ENCODE measurements around the gene RXRA.

Gene RXRA

GRCh38 chr9:134483361-134484184 lies 157.3 kb downstream of the RXRA start:
- no peaks in the 10 kb centered on the region for H3K9me3 ChIP-seq (replicated peaks in 1 of 2; ENCODE audit: control insufficient read depth in 2 of 2, insufficient read depth in 1 of 2, low read depth in 1 of 2, low read length in 2 of 2)
- H3K27ac ChIP-seq (replicated peaks; ENCODE audit: low read length), result no peak overlapping the region
- peak overlapping the region; percentile 33 for H3K9ac ChIP-seq (ENCODE audit: low read depth, low read length, poor library complexity)
- peaks cover 0 to 32% (median 0%) of the 10 kb centered on the region in 3 experiments for H3K27me3 ChIP-seq (ENCODE audit: control insufficient read depth in 3 of 3, insufficient read depth in 3 of 3, low read depth in 1 of 3, low read length in 3 of 3)
- no CpG with 5 or more reads among the region's 24 CpGs for whole genome bisulfite sequencing, 2 donors (ENCODE audit: extremely low coverage in 2 of 2, insufficient read length in 2 of 2, insufficient replicate concordance in 1 of 2)
- H2BK5ac ChIP-seq (ENCODE audit: low read length), result no peak overlapping the region
- H3K4me1 ChIP-seq (ENCODE audit: control insufficient read depth in 2 of 2, insufficient read depth in 1 of 2, low read depth in 1 of 2, low read length in 2 of 2), result no peaks in the 10 kb centered on the region
- no peak overlapping the region for H2BK12ac ChIP-seq (ENCODE audit: low read length)
- no peak overlapping the region for H2BK15ac ChIP-seq (ENCODE audit: low read length)
- no peak overlapping the region for H3K4me3 ChIP-seq (ENCODE audit: low read length in 2 of 2)
- no peak overlapping the region for H4K91ac ChIP-seq (ENCODE audit: low read depth, low read length, poor library complexity)
- H2AK5ac ChIP-seq (ENCODE audit: low read depth, low read length), result peak overlapping the region; percentile 86
- H4K8ac ChIP-seq (ENCODE audit: low read depth, low read length), result no peak overlapping the region
- H3K36me3 ChIP-seq (replicated peaks in 1 of 2; ENCODE audit: control insufficient read depth in 2 of 2, insufficient read depth in 2 of 2, low read length in 2 of 2), result no peaks in the 10 kb centered on the region
- DNase-seq (ENCODE audit: low spot score), result no peak
- peak overlapping the region; percentile 25 for H3K23ac ChIP-seq (ENCODE audit: low read depth, low read length, poor library complexity)
- H3K18ac ChIP-seq (ENCODE audit: low read length), result peak overlapping the region; percentile 50
- no peak overlapping the region for H2AFZ ChIP-seq (ENCODE audit: low read length)
- H3K79me1 ChIP-seq (ENCODE audit: low read depth, low read length), result no peaks in the 10 kb centered on the region
- no peak overlapping the region for H2BK120ac ChIP-seq (ENCODE audit: low read depth, low read length)
- H3K4me2 ChIP-seq (ENCODE audit: insufficient read depth, low read length, poor library complexity, severe bottlenecking), result no peak overlapping the region
- no peak overlapping the region for H3K14ac ChIP-seq (ENCODE audit: low read length)
- H3K4ac ChIP-seq (ENCODE audit: low read length), result no peak overlapping the region

DNA sequence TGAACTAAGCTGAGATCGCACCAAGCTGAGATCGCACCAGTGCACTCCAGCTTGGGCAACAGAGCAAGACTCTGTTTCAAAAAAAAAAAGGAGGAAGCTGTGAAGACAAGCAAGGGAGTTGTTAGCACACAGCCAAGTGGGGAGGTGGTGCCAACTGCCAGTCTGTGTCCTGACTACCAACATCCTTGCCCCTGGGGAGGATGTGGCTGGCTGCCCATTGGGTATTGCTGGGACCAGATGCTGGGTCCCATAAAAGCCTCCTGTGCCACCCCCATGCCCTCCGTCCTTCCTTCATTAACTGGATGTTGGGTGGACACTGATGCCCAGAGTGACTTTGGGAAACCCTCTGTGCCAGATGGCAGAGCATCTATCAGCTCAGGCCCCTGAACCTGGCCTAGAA lies 158.2 kb downstream of the RXRA start:
- no peak overlapping the region for H3K14ac ChIP-seq (ENCODE audit: low read length)
- H3K27ac ChIP-seq (replicated peaks; ENCODE audit: low read length), result no peak overlapping the region
- no peak overlapping the region for H3K4ac ChIP-seq (ENCODE audit: low read length)
- no peak overlapping the region for H3K9ac ChIP-seq (ENCODE audit: low read depth, low read length, poor library complexity)
- H3K27me3 ChIP-seq (ENCODE audit: control insufficient read depth in 3 of 3, insufficient read depth in 3 of 3, low read depth in 1 of 3, low read length in 3 of 3), result peaks cover 0 to 40% (median 0%) of the 10 kb centered on the region in 3 experiments
- no peak overlapping the region for H2AFZ ChIP-seq (ENCODE audit: low read length)
- H2BK5ac ChIP-seq (ENCODE audit: low read length), result no peak overlapping the region
- WGBS, 2 donors (ENCODE audit: extremely low coverage in 2 of 2, insufficient read length in 2 of 2, insufficient replicate concordance in 1 of 2), result no CpG with 5 or more reads among the region's 3 CpGs
- H3K4me3 ChIP-seq (ENCODE audit: low read length in 2 of 2), result no peak overlapping the region
- H2BK12ac ChIP-seq (ENCODE audit: low read length), result no peak overlapping the region
- no peak for DNase-seq (ENCODE audit: low spot score)
- H3K79me1 ChIP-seq (ENCODE audit: low read depth, low read length), result no peaks in the 10 kb centered on the region
- H3K36me3 ChIP-seq (replicated peaks in 1 of 2; ENCODE audit: control insufficient read depth in 2 of 2, insufficient read depth in 2 of 2, low read length in 2 of 2), result no peaks in the 10 kb centered on the region
- H4K91ac ChIP-seq (ENCODE audit: low read depth, low read length, poor library complexity), result no peak overlapping the region
- H4K8ac ChIP-seq (ENCODE audit: low read depth, low read length), result no peak overlapping the region
- H3K4me2 ChIP-seq (ENCODE audit: insufficient read depth, low read length, poor library complexity, severe bottlenecking), result no peak overlapping the region
- H3K9me3 ChIP-seq (replicated peaks in 1 of 2; ENCODE audit: control insufficient read depth in 2 of 2, insufficient read depth in 1 of 2, low read depth in 1 of 2, low read length in 2 of 2), result no peaks in the 10 kb centered on the region
- no peak overlapping the region for H3K23ac ChIP-seq (ENCODE audit: low read depth, low read length, poor library complexity)
- no peak overlapping the region for H2BK15ac ChIP-seq (ENCODE audit: low read length)
- no peak overlapping the region for H3K18ac ChIP-seq (ENCODE audit: low read length)
- H2AK5ac ChIP-seq (ENCODE audit: low read depth, low read length), result no peak overlapping the region
- no peak overlapping the region for H2BK120ac ChIP-seq (ENCODE audit: low read depth, low read length)
- H3K4me1 ChIP-seq (ENCODE audit: control insufficient read depth in 2 of 2, insufficient read depth in 1 of 2, low read depth in 1 of 2, low read length in 2 of 2), result no peaks in the 10 kb centered on the region

DNA sequence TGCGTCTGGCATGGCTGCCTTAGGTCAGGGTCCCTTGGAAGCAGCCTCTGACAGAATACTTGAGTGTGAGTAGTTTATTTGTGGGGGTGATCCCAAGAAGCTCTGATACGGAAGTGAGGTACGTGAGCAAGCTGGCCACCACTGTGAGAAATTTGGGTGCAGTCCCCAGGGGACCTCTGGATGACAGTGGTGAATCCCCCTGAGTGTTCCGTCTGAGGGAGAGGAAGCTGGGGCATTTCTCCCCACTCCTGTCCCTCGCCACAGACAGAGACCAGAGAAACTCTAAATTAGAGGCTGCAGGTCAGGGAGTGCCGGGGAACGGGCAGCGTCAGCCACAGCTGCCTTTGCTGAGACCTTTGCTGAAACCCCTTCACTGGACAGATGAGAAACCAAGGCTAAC lies 159.4 kb downstream of the RXRA start:
- no CpG with 5 or more reads among the region's 8 CpGs for WGBS, 2 donors (ENCODE audit: extremely low coverage in 2 of 2, insufficient read length in 2 of 2, insufficient replicate concordance in 1 of 2)
- H3K27ac ChIP-seq (replicated peaks; ENCODE audit: low read length), result no peak overlapping the region

DNA sequence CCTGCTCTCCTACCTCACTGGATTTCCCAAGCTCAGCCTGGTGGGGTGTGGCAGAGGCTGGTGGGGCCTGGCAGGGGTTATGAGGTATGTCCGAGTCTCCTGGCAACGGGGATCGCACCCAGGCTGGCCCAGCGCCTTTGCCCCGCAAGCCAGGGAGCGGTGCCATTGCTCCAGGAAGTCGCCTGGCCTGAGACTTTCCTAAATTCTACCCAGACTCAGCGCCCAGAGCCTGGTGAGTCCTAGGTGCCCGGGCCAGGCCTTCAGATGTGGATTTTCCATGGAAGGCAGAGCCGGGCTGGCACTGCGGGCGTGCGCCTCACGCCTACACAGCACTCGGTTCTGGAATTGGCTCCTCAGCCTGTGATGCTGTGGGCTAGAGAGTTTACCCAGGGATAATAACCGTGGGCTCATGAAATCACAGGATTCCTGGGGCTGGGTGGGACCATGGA lies 159.9 kb downstream of the RXRA start:
- Histone ChIP-seq H2BK5ac (ENCODE audit: low read length) (peak overlapping the region; percentile 27), H2BK120ac (ENCODE audit: low read depth, low read length) (no peak overlapping the region), H3K79me1 (ENCODE audit: low read depth, low read length) (no peaks in the 10 kb centered on the region), H3K14ac (ENCODE audit: low read length) (no peak overlapping the region), H2BK12ac (ENCODE audit: low read length) (no peak overlapping the region), H3K9ac (ENCODE audit: low read depth, low read length, poor library complexity) (peak overlapping the region; percentile 51), H3K23ac (ENCODE audit: low read depth, low read length, poor library complexity) (peak overlapping the region; percentile 40), H4K91ac (ENCODE audit: low read depth, low read length, poor library complexity) (no peak overlapping the region), H3K9me3 (replicated peaks in 1 of 2; ENCODE audit: control insufficient read depth in 2 of 2, insufficient read depth in 1 of 2, low read depth in 1 of 2, low read length in 2 of 2) (no peaks in the 10 kb centered on the region), H2AK5ac (ENCODE audit: low read depth, low read length) (peak overlapping the region; percentile 76), H3K27me3 (ENCODE audit: control insufficient read depth in 3 of 3, insufficient read depth in 3 of 3, low read depth in 1 of 3, low read length in 3 of 3) (peaks cover 0 to 50% (median 0%) of the 10 kb centered on the region in 3 experiments), H2BK15ac (ENCODE audit: low read length) (no peak overlapping the region), H3K27ac (replicated peaks; ENCODE audit: low read length) (no peak overlapping the region), H2AFZ (ENCODE audit: low read length) (no peak overlapping the region), H3K4me1 (ENCODE audit: control insufficient read depth in 2 of 2, insufficient read depth in 1 of 2, low read depth in 1 of 2, low read length in 2 of 2) (no peaks in the 10 kb centered on the region), H4K8ac (ENCODE audit: low read depth, low read length) (no peak overlapping the region), H3K4me2 (ENCODE audit: insufficient read depth, low read length, poor library complexity, severe bottlenecking) (no peak overlapping the region), H3K4ac (ENCODE audit: low read length) (no peak overlapping the region), H3K18ac (ENCODE audit: low read length) (peak overlapping the region; percentile 61), H3K36me3 (replicated peaks in 1 of 2; ENCODE audit: control insufficient read depth in 2 of 2, insufficient read depth in 2 of 2, low read length in 2 of 2) (no peaks in the 10 kb centered on the region), H3K4me3 (ENCODE audit: low read length in 2 of 2) (no peak overlapping the region)
- WGBS, 2 donors (ENCODE audit: extremely low coverage in 2 of 2, insufficient read length in 2 of 2, insufficient replicate concordance in 1 of 2), result no CpG with 5 or more reads among the region's 16 CpGs
- DNase-seq (ENCODE audit: low spot score), result no peak

More for the DNA sequence above, 159.4 kb downstream of the RXRA start:
- Histone ChIP-seq H4K8ac (ENCODE audit: low read depth, low read length) (no peak overlapping the region), H3K4me3 (ENCODE audit: low read length in 2 of 2) (no peak overlapping the region), H4K91ac (ENCODE audit: low read depth, low read length, poor library complexity) (no peak overlapping the region), H3K79me1 (ENCODE audit: low read depth, low read length) (no peaks in the 10 kb centered on the region), H3K18ac (ENCODE audit: low read length) (peak overlapping the region; percentile 44), H2BK5ac (ENCODE audit: low read length) (peak overlapping the region; percentile 27), H3K4ac (ENCODE audit: low read length) (no peak overlapping the region), H2BK12ac (ENCODE audit: low read length) (no peak overlapping the region), H3K23ac (ENCODE audit: low read depth, low read length, poor library complexity) (no peak overlapping the region), H3K4me1 (ENCODE audit: control insufficient read depth in 2 of 2, insufficient read depth in 1 of 2, low read depth in 1 of 2, low read length in 2 of 2) (no peaks in the 10 kb centered on the region), H2AFZ (ENCODE audit: low read length) (no peak overlapping the region), H2BK15ac (ENCODE audit: low read length) (no peak overlapping the region), H3K9me3 (replicated peaks in 1 of 2; ENCODE audit: control insufficient read depth in 2 of 2, insufficient read depth in 1 of 2, low read depth in 1 of 2, low read length in 2 of 2) (no peaks in the 10 kb centered on the region), H3K36me3 (replicated peaks in 1 of 2; ENCODE audit: control insufficient read depth in 2 of 2, insufficient read depth in 2 of 2, low read length in 2 of 2) (no peaks in the 10 kb centered on the region), H3K4me2 (ENCODE audit: insufficient read depth, low read length, poor library complexity, severe bottlenecking) (no peak overlapping the region), H3K27me3 (ENCODE audit: control insufficient read depth in 3 of 3, insufficient read depth in 3 of 3, low read depth in 1 of 3, low read length in 3 of 3) (peaks cover 0 to 48% (median 0%) of the 10 kb centered on the region in 3 experiments), H2BK120ac (ENCODE audit: low read depth, low read length) (no peak overlapping the region), H3K14ac (ENCODE audit: low read length) (no peak overlapping the region), H3K9ac (ENCODE audit: low read depth, low read length, poor library complexity) (no peak overlapping the region), H2AK5ac (ENCODE audit: low read depth, low read length) (peak overlapping the region; percentile 76)
- no peak for DNase-seq (ENCODE audit: low spot score)

Measured in neuronal stem cell (in vitro differentiated cells).